Kidney (tissue), 14 donors: ENCODE results near the gene SRSF2. TPM values are rescaled to one million over a fixed set of nuclear protein-coding genes. Genes with fewer than 3 reads are reported as not detected.

Experiments used
- DNase-seq, 5 donors: peaks; one replicate each; pipeline ENCODE4 v3.0.0-alpha.2; 2013 to 2020
- FAIRE-seq: peaks from 2 replicates; lab custom pipeline; 2012; peaks lifted over from hg19 to GRCh38; lab: Jason Lieb, UNC
- H3K27ac ChIP-seq, 2 donors: one replicate each; pipeline ENCODE4 v1.7.0; 2013; ENCODE audit warnings: low read depth in 2 of 2, low read length in 2 of 2, inconsistent platforms in 1 of 2
- H3K27me3 ChIP-seq: one replicate; pipeline ENCODE4 v1.7.1; 2013; ENCODE audit warnings: low read length, inconsistent platforms; ENCODE audit not compliant: control insufficient read depth, insufficient read depth
- H3K36me3 ChIP-seq, 3 donors: one replicate each; pipeline versions ENCODE4 v1.7.0 to v1.7.1; 2013; ENCODE audit warnings: low read length in 3 of 3, control low read depth in 1 of 3, inconsistent platforms in 1 of 3; ENCODE audit not compliant: insufficient read depth in 3 of 3, control insufficient read depth in 2 of 3
- H3K4me1 ChIP-seq, 3 donors: one replicate each; pipeline versions ENCODE4 v1.7.0 to v1.7.1; 2013; ENCODE audit warnings: low read length in 3 of 3, inconsistent platforms in 1 of 3, low read depth in 1 of 3; ENCODE audit not compliant: control insufficient read depth in 2 of 3, insufficient read depth in 2 of 3
- H3K4me3 ChIP-seq, 3 donors: one replicate each; pipeline versions ENCODE4 v1.7.0 to v1.8.1; 2013; ENCODE audit warnings: low read length in 3 of 3, control low read depth in 1 of 3, inconsistent platforms in 1 of 3
- H3K9ac ChIP-seq, 3 donors: one replicate each; pipeline versions ENCODE4 v1.7.0 to v1.7.1; 2013; ENCODE audit warnings: low read length in 3 of 3, control low read depth in 1 of 3, inconsistent platforms in 1 of 3
- H3K9me3 ChIP-seq, 3 donors: one replicate each; pipeline versions ENCODE4 v1.7.0 to v1.7.1; 2013; ENCODE audit warnings: low read length in 3 of 3, control low read depth in 1 of 3, inconsistent platforms in 1 of 3; ENCODE audit not compliant: control insufficient read depth in 2 of 3, insufficient read depth in 1 of 3
- CTCF ChIP-seq: IDR thresholded peaks from 3 replicates; pipeline ENCODE4 v1.5.1; 2012; ENCODE audit warnings: mild to moderate bottlenecking, moderate library complexity, borderline replicate concordance; ENCODE audit not compliant: insufficient read depth; ENCODE audit errors: extremely low read depth
- intact Hi-C: fragments of 100-400 bp; cut with DNase I; formaldehyde crosslinking; loops from one replicate; pipeline ENCODE4 v1.11.1; 2022
- polyA plus RNA-seq: library from polyadenylated mRNA; stranded (reverse); fragments of 350-450 nt; fragmentation: Illumina TruSeq; extraction: RNeasy Lipid Tissue Mini Kit (QIAGEN cat#74804); gene quantifications from one replicate; pipeline ENCODE4 v1.2.3, GENCODE V29; 2014; ENCODE audit warnings: low read depth, low replicate concordance; ENCODE audit not compliant: insufficient read depth
- total RNA-seq: library from RNA; stranded (reverse); fragmentation: NEBNext Ultra II Directional; extraction: Animal tissue kit (Norgen Biotek cat#: 25700); gene quantifications from one replicate; pipeline ENCODE4 v1.2.1, GENCODE V29; 2021
- donor health status: control.
- donor health status: control.
- donor health status: control.
- donor health status: control.
- donor health status: control.
- donor health status: DM: yes; HTN: yes; CAD: no.
- donor health status: Normal renal cell carcinoma (clear cell type).

Gene SRSF2
- total and polyA plus RNA-seq, 2 donors from 2014 or later: 129 to 155 TPM

- H3K36me3 ChIP-seq: peaks cover 0 to 2% (median 0%) of the 10 kb centered on the region in 3 donors
- H3K9ac ChIP-seq: no peak overlapping the region
- TF ChIP-seq CTCF: no peak
- intact Hi-C loops: no loop called here
- no peaks in the 10 kb centered on the region for H3K9me3 ChIP-seq
- no peak for FAIRE-seq
- no peak overlapping the region for H3K27ac ChIP-seq
- no peak overlapping the region for H3K4me3 ChIP-seq
- DNase-seq: no peak
- H3K4me1 ChIP-seq: peaks cover 0 to 4% (median 0%) of the 10 kb centered on the region in 3 donors
- H3K27me3 ChIP-seq: no peaks in the 10 kb centered on the region
Measured at GRCh38 chr17:76687298-76688164, 49.6 kb downstream of the SRSF2 start.

- Histone ChIP-seq H3K4me1 (peaks cover 0 to 4% (median 0%) of the 10 kb centered on the region in 3 donors), H3K27ac (no peak overlapping the region), H3K36me3 (peaks cover 0 to 7% (median 0%) of the 10 kb centered on the region in 3 donors), H3K27me3 (no peaks in the 10 kb centered on the region), H3K9ac (no peak overlapping the region), H3K9me3 (no peaks in the 10 kb centered on the region), H3K4me3 (no peak overlapping the region)
- DNase-seq (peak; percentile 72 to 95 (median 87)), FAIRE-seq (no peak)
- TF ChIP-seq CTCF: no peak
- intact Hi-C loops: no loop called here
Measured at GRCh38 chr17:76686538-76687297, 50.4 kb downstream of the SRSF2 start.

GRCh38 chr17:76685846-76686245, 51.3 kb downstream of the SRSF2 start:
- no peak overlapping the region for H3K27ac ChIP-seq
- H3K36me3 ChIP-seq: peaks cover 0 to 7% (median 0%) of the 10 kb centered on the region in 3 donors
- TF ChIP-seq CTCF: no peak
- DNase-seq (peak in 1 of 5 donors; percentile 65), FAIRE-seq (no peak)
- H3K9me3 ChIP-seq: no peaks in the 10 kb centered on the region
- H3K27me3 ChIP-seq: no peaks in the 10 kb centered on the region
- H3K4me3 ChIP-seq: no peak overlapping the region
- peaks cover 0 to 6% (median 0%) of the 10 kb centered on the region in 3 donors for H3K4me1 ChIP-seq
- no peak overlapping the region for H3K9ac ChIP-seq
- intact Hi-C loops: no loop called here
